ENCODE results near the gene NT5DC3.

NT5DC3 gene

GRCh38 chr12:103791350-103791920 lies 49.6 kb downstream of the NT5DC3 start:
- Histone ChIP-seq H2AFZ (ENCODE audit: low read length) (no peak overlapping the region), H2BK5ac (ENCODE audit: low read length) (no peak overlapping the region), H2BK15ac (ENCODE audit: low read length) (no peak overlapping the region), H3K79me1 (ENCODE audit: low read depth, low read length) (no peaks in the 10 kb centered on the region), H3K18ac (ENCODE audit: low read length) (no peak overlapping the region), H4K91ac (ENCODE audit: low read depth, low read length, poor library complexity) (no peak overlapping the region), H3K4ac (ENCODE audit: low read length) (no peak overlapping the region), H3K27ac (replicated peaks; ENCODE audit: low read length) (no peak overlapping the region), H3K36me3 (replicated peaks in 1 of 2; ENCODE audit: control insufficient read depth in 2 of 2, insufficient read depth in 2 of 2, low read length in 2 of 2) (peaks cover 0 to 54% of the 10 kb centered on the region in 2 donors), H2BK120ac (ENCODE audit: low read depth, low read length) (no peak overlapping the region), H3K14ac (ENCODE audit: low read length) (no peak overlapping the region), H3K4me3 (ENCODE audit: low read length in 2 of 2) (no peak overlapping the region), H4K8ac (ENCODE audit: low read depth, low read length) (no peak overlapping the region), H3K23ac (ENCODE audit: low read depth, low read length, poor library complexity) (no peak overlapping the region), H2AK5ac (ENCODE audit: low read depth, low read length) (no peak overlapping the region), H3K27me3 (ENCODE audit: control insufficient read depth in 3 of 3, insufficient read depth in 3 of 3, low read depth in 1 of 3, low read length in 3 of 3) (no peaks in the 10 kb centered on the region), H3K9me3 (replicated peaks in 1 of 2; ENCODE audit: control insufficient read depth in 2 of 2, insufficient read depth in 1 of 2, low read depth in 1 of 2, low read length in 2 of 2) (no peaks in the 10 kb centered on the region), H3K9ac (ENCODE audit: low read depth, low read length, poor library complexity) (no peak overlapping the region), H3K4me2 (ENCODE audit: insufficient read depth, low read length, poor library complexity, severe bottlenecking) (no peak overlapping the region), H2BK12ac (ENCODE audit: low read length) (no peak overlapping the region), H3K4me1 (ENCODE audit: control insufficient read depth in 2 of 2, insufficient read depth in 1 of 2, low read depth in 1 of 2, low read length in 2 of 2) (no peaks in the 10 kb centered on the region)
- no CpG with 5 or more reads among the region's 10 CpGs for WGBS, 2 donors (ENCODE audit: extremely low coverage in 2 of 2, insufficient read length in 2 of 2, insufficient replicate concordance in 1 of 2)
- no peak for DNase-seq (ENCODE audit: low spot score)

DNA sequence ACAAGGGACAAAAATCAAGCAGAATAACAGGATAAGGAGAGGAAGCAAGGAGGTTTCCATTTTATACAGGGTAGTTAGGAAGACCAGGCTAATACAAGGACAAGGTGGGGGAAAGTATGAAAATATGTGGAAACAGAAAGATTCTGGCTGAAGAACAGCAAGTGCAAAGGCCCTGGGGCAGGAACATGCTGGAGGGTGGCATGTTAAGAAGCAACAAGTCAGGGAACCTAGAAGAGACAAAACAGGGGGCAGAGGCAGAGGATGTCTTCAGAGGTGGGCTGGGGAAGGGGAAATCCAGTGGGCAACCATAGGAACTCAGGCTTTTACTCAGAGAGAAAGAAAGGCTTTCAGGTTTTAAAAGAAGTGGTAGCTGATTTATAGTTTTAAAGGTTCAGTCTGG lies 54.8 kb downstream of the NT5DC3 start:
- H3K4me1 ChIP-seq (ENCODE audit: control insufficient read depth in 2 of 2, insufficient read depth in 1 of 2, low read depth in 1 of 2, low read length in 2 of 2) = no peaks in the 10 kb centered on the region
- H4K8ac ChIP-seq (ENCODE audit: low read depth, low read length) = no peak overlapping the region
- H3K4me2 ChIP-seq (ENCODE audit: insufficient read depth, low read length, poor library complexity, severe bottlenecking) = no peak overlapping the region
- no peak overlapping the region for H3K18ac ChIP-seq (ENCODE audit: low read length)
- no peak overlapping the region for H4K91ac ChIP-seq (ENCODE audit: low read depth, low read length, poor library complexity)
- no peaks in the 10 kb centered on the region for H3K9me3 ChIP-seq (replicated peaks in 1 of 2; ENCODE audit: control insufficient read depth in 2 of 2, insufficient read depth in 1 of 2, low read depth in 1 of 2, low read length in 2 of 2)
- no peak overlapping the region for H2AFZ ChIP-seq (ENCODE audit: low read length)
- H2BK15ac ChIP-seq (ENCODE audit: low read length) = no peak overlapping the region
- no peak overlapping the region for H2AK5ac ChIP-seq (ENCODE audit: low read depth, low read length)
- H3K36me3 ChIP-seq (replicated peaks in 1 of 2; ENCODE audit: control insufficient read depth in 2 of 2, insufficient read depth in 2 of 2, low read length in 2 of 2) = peaks cover 4 to 41% of the 10 kb centered on the region in 2 donors
- no peak for DNase-seq (ENCODE audit: low spot score)
- no peak overlapping the region for H2BK120ac ChIP-seq (ENCODE audit: low read depth, low read length)
- H3K4me3 ChIP-seq (ENCODE audit: low read length in 2 of 2) = no peak overlapping the region
- no peaks in the 10 kb centered on the region for H3K79me1 ChIP-seq (ENCODE audit: low read depth, low read length)
- no peak overlapping the region for H2BK5ac ChIP-seq (ENCODE audit: low read length)
- H3K14ac ChIP-seq (ENCODE audit: low read length) = no peak overlapping the region
- H3K9ac ChIP-seq (ENCODE audit: low read depth, low read length, poor library complexity) = no peak overlapping the region
- no peak overlapping the region for H3K4ac ChIP-seq (ENCODE audit: low read length)
- H3K27me3 ChIP-seq (ENCODE audit: control insufficient read depth in 3 of 3, insufficient read depth in 3 of 3, low read depth in 1 of 3, low read length in 3 of 3) = no peaks in the 10 kb centered on the region
- no peak overlapping the region for H3K27ac ChIP-seq (replicated peaks; ENCODE audit: low read length)
- H3K23ac ChIP-seq (ENCODE audit: low read depth, low read length, poor library complexity) = no peak overlapping the region
- no peak overlapping the region for H2BK12ac ChIP-seq (ENCODE audit: low read length)

GRCh38 chr12:103785243-103786031 lies 55.6 kb downstream of the NT5DC3 start:
- Histone ChIP-seq H3K9me3 (replicated peaks in 1 of 2; ENCODE audit: control insufficient read depth in 2 of 2, insufficient read depth in 1 of 2, low read depth in 1 of 2, low read length in 2 of 2) (no peaks in the 10 kb centered on the region), H3K9ac (ENCODE audit: low read depth, low read length, poor library complexity) (no peak overlapping the region), H3K23ac (ENCODE audit: low read depth, low read length, poor library complexity) (no peak overlapping the region), H3K4me3 (ENCODE audit: low read length in 2 of 2) (no peak overlapping the region), H3K36me3 (replicated peaks in 1 of 2; ENCODE audit: control insufficient read depth in 2 of 2, insufficient read depth in 2 of 2, low read length in 2 of 2) (peaks cover 4 to 47% of the 10 kb centered on the region in 2 donors), H2BK12ac (ENCODE audit: low read length) (no peak overlapping the region), H2BK120ac (ENCODE audit: low read depth, low read length) (no peak overlapping the region), H2AK5ac (ENCODE audit: low read depth, low read length) (no peak overlapping the region), H2BK15ac (ENCODE audit: low read length) (no peak overlapping the region), H3K4me2 (ENCODE audit: insufficient read depth, low read length, poor library complexity, severe bottlenecking) (no peak overlapping the region), H4K8ac (ENCODE audit: low read depth, low read length) (no peak overlapping the region), H3K4ac (ENCODE audit: low read length) (no peak overlapping the region), H4K91ac (ENCODE audit: low read depth, low read length, poor library complexity) (no peak overlapping the region), H3K14ac (ENCODE audit: low read length) (no peak overlapping the region), H3K27me3 (ENCODE audit: control insufficient read depth in 3 of 3, insufficient read depth in 3 of 3, low read depth in 1 of 3, low read length in 3 of 3) (no peaks in the 10 kb centered on the region), H3K4me1 (ENCODE audit: control insufficient read depth in 2 of 2, insufficient read depth in 1 of 2, low read depth in 1 of 2, low read length in 2 of 2) (no peaks in the 10 kb centered on the region), H3K79me1 (ENCODE audit: low read depth, low read length) (no peaks in the 10 kb centered on the region), H3K27ac (replicated peaks; ENCODE audit: low read length) (no peak overlapping the region), H3K18ac (ENCODE audit: low read length) (no peak overlapping the region), H2BK5ac (ENCODE audit: low read length) (no peak overlapping the region), H2AFZ (ENCODE audit: low read length) (no peak overlapping the region)
- WGBS, 2 donors (ENCODE audit: extremely low coverage in 2 of 2, insufficient read length in 2 of 2, insufficient replicate concordance in 1 of 2) = no CpG with 5 or more reads among the region's 4 CpGs
- DNase-seq (ENCODE audit: low spot score) = no peak

GRCh38 chr12:103783744-103784664 lies 57.0 kb downstream of the NT5DC3 start:
- no peak overlapping the region for H2AFZ ChIP-seq (ENCODE audit: low read length)
- no peak overlapping the region for H4K91ac ChIP-seq (ENCODE audit: low read depth, low read length, poor library complexity)
- H4K8ac ChIP-seq (ENCODE audit: low read depth, low read length) = no peak overlapping the region
- peak overlapping the region; percentile 4 for H3K23ac ChIP-seq (ENCODE audit: low read depth, low read length, poor library complexity)
- H3K4me2 ChIP-seq (ENCODE audit: insufficient read depth, low read length, poor library complexity, severe bottlenecking) = no peak overlapping the region
- H2AK5ac ChIP-seq (ENCODE audit: low read depth, low read length) = no peak overlapping the region
- H3K4me1 ChIP-seq (ENCODE audit: control insufficient read depth in 2 of 2, insufficient read depth in 1 of 2, low read depth in 1 of 2, low read length in 2 of 2) = peaks cover 0 to 4% of the 10 kb centered on the region in 2 donors
- H3K18ac ChIP-seq (ENCODE audit: low read length) = peak overlapping the region; percentile 72
- no peak overlapping the region for H2BK15ac ChIP-seq (ENCODE audit: low read length)
- H3K9me3 ChIP-seq (replicated peaks in 1 of 2; ENCODE audit: control insufficient read depth in 2 of 2, insufficient read depth in 1 of 2, low read depth in 1 of 2, low read length in 2 of 2) = no peaks in the 10 kb centered on the region
- no peak overlapping the region for H3K27ac ChIP-seq (replicated peaks; ENCODE audit: low read length)
- H3K4ac ChIP-seq (ENCODE audit: low read length) = no peak overlapping the region
- WGBS, 2 donors (ENCODE audit: extremely low coverage in 2 of 2, insufficient read length in 2 of 2, insufficient replicate concordance in 1 of 2) = no CpG with 5 or more reads among the region's 5 CpGs
- no peak overlapping the region for H2BK12ac ChIP-seq (ENCODE audit: low read length)
- H3K4me3 ChIP-seq (ENCODE audit: low read length in 2 of 2) = peak overlapping the region in 1 of 2 donors; percentile 6
- no peak overlapping the region for H2BK120ac ChIP-seq (ENCODE audit: low read depth, low read length)
- no peak overlapping the region for H3K14ac ChIP-seq (ENCODE audit: low read length)
- no peaks in the 10 kb centered on the region for H3K79me1 ChIP-seq (ENCODE audit: low read depth, low read length)
- H2BK5ac ChIP-seq (ENCODE audit: low read length) = no peak overlapping the region
- no peak for DNase-seq (ENCODE audit: low spot score)
- H3K27me3 ChIP-seq (ENCODE audit: control insufficient read depth in 3 of 3, insufficient read depth in 3 of 3, low read depth in 1 of 3, low read length in 3 of 3) = no peaks in the 10 kb centered on the region
- H3K36me3 ChIP-seq (replicated peaks in 1 of 2; ENCODE audit: control insufficient read depth in 2 of 2, insufficient read depth in 2 of 2, low read length in 2 of 2) = peaks cover 4 to 57% of the 10 kb centered on the region in 2 donors
- no peak overlapping the region for H3K9ac ChIP-seq (ENCODE audit: low read depth, low read length, poor library complexity)
